HG03521 (cell line): Measurements from ENCODE around the gene PTX4.
A peak's percentile ranks its signal among the peaks of the same experiment; 100 is the strongest.

Source experiments
- ATAC-seq: cut with Tn5 transposase; IDR thresholded peaks from one replicate; pipeline ENCODE4 v1.9.1; 2021; ENCODE audit warnings: mild to moderate bottlenecking, moderate library complexity; ENCODE audit not compliant: unreplicated experiment

The PTX4 gene

DNA sequence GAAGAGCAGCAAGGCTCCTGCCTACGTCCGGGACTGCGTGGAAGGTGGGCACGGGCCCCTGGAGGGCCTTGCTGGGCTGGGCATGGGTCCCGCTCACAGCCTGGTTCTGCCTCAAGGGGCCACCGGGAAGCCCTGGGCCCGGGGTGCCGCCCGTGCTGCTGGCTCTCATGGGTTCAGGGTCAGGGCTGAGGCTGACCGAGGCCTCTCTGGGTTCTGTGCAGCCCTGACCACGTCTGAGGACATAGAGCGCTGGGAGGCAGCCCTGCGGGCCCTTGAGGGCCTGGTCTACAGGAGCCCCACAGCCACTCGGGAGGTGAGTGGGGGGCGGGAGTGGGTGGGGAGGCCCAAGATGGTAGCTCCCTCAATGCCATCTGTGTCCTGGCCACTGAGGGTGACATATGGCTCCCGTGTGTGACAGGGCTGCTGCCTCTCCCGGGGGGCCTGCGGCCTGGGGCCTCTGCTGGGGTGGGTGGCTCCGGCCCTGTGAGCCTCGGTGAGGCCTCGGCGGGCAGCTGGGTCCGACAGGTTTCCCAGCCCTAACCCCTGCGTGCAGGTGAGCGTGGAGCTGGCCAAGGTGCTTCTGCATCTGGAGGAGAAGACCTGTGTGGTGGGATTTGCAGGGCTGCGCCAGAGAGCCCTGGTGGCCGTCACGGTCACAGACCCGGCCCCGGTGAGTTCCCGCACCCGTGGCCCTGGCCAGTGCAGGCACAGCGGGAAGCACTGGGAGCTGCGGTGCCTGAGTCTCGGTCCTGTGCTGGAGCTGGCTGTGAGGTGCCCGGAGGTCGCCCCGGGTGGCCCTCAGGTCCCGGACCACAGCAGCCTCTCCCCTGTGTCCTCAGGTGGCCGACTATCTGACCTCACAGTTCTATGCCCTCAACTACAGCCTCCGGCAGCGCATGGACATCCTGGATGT is 13.6 kb upstream of the PTX4 start:
- ATAC-seq, result no peak

DNA sequence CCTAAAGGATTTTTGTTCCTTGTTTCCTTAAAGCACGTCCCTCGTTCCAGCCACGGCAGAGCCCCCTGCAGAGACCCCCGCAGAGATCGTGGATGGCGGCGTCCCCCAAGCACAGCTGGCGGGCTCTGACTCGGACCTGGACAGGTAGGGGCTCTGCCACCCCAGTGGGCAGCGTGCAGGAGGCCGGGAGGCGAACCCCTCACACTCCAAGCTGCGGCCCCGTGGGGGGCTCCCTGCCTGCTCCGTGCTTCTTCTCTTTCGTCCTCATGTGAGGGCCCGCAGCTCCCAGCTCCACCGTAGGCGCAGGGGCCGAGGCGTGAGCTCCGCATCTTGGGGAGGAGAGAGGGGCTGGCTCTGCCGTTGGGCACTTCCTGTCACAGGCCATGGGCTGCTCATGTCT is 12.9 kb upstream of the PTX4 start:
- no peak for ATAC-seq

DNA sequence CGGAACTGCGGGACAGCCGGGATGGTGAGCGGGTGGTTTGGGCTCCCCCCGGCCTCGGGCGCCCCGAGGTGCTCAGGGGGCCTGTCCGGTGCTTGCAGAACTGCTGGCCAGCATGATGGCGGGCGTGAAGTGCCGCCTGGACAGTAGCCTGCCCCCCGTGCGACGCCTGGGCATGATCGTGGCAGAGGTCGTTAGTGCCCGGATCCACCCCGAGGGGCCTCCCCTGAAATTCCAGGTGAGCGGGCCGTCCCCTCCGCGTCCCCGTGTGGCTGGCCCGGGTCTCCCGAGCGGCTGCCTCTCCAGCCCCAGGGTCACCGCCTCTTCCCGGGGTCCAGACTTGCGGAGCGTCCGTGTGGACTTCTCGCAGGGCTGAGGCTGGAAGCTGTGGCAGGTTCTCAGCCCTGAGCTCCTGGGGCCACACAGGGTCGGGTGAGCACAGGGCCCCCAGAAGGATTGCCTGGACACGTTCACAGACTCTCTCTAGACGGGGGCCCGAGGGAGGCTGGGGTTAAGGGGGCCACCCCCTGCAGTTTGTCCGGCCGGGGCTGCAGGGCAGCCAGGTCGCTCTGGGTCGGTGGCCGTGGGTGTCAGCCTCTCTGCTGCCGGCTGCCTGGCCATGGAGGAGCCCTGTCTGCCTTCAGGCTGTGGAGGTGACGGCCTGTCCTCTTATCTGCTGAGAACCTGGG is 11.9 kb upstream of the PTX4 start:
- ATAC-seq, result no peak

DNA sequence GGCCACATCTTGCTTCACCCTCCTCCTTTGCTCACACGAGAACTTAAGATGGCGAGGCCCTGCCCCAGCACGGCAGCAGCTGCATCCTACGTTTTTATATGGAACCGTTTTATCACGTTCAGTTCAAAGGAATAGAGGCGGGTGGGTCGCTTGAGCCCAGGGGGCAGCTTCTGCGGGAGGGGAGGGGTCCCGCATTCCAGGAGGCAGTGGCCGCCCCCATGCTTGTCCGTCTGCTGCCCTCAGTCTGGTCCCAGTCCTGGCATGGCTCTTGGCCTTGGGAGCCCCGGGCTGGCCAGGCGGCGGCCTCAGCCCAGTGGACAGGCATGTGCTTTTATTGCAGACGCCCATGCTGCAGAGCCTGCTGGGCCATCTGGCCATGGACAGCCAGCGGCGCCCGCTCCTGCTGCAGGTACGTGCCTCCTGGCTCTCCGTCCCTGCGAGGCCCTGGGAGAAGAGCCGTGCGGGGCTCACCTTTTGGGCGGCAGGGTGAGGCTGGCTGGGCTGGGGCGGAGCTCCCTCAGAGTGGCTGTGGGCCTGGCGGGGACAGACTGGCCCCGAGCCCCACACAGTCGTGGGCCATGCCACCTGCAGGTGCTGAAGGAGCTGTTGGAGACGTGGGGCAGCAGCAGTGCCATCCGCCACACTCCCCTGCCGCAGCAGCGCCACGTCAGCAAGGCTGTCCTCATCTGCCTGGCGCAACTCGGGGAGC is 11.2 kb upstream of the PTX4 start:
- no peak for ATAC-seq

DNA sequence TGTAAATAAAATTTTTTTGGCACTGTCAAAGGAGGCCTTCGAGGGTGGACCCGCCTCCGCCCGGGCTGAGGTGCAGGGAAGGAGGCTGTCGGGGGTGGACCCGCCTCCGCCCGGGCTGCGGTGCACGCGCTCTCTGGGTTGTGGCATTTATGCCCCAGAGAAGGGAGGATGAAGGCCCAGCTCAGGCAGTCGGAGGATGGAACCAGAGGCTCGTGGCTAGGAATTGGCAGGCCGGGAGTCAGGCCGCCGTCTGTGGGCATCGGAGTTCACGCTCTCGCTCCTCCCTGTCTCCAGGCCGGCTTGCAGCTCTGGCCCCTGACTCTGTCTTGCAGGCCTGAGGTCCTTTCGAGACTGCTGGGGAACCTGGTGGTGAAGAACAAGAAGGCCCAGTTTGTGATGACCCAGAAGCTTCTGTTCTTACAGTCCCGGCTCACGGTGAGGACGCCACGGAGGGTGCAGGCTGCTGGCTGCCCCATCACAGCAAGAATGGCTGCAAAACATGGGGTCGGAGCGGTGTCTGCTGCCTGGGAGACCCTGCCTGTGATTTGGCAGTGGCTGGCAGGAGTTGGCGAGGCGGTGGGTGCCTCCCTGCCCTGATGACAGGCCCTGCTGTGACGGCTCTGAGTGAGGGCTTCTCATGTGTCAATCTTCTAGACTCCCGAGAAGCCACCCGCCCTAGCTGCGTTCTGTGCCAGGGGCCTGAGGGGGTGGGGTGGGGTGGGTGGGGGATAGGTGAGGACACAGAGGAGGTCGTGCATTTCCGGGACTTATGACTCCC is 10.3 kb upstream of the PTX4 start:
- no peak for ATAC-seq

DNA sequence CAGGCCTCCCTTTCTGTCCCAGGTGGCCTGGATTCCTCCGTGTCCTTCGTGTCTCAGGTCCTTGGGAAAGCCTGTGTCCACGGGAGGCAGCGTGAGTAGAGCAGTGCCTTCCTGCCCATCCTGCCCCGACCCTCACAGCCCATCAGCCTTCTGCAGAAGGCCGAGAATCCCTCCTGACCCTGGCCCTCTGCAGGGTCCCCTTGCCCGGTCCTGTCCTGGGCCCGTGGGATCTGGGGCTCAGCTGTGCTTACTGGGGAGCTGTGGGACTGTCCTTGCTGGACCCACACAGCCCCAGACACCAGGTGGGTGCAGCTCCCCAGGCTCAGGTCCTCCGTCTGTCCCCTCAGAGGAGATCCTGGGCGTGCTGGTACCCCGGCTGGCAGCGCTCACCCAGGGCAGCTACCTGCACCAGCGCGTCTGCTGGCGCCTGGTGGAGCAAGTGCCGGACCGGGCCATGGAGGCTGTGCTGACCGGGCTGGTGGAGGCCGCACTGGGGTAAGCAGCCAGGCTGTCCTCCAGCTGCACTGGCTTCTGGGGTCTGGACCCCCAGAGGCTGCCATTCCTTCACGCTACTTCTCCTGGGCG is 8.4 kb upstream of the PTX4 start:
- no peak for ATAC-seq

DNA sequence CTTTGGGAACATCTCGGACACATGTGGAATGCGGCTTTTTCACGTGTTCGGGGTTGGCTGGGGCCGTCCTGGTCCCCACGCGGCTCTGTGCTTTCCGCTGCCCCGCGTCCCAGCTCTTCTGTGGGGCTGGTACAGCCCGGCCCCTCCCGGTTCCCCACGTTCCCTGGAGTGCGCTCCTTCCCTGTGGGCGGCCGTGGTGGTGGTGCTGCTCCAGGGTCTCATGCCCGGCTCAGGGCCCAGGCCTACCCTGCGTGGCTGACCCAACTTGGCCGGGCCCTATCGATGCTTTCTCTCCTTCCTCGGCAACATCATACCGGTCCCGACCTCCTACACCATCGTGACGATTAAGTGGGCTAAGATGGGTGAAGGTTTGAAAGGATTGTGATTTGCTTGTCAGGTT is 7.7 kb upstream of the PTX4 start:
- no peak for ATAC-seq

DNA sequence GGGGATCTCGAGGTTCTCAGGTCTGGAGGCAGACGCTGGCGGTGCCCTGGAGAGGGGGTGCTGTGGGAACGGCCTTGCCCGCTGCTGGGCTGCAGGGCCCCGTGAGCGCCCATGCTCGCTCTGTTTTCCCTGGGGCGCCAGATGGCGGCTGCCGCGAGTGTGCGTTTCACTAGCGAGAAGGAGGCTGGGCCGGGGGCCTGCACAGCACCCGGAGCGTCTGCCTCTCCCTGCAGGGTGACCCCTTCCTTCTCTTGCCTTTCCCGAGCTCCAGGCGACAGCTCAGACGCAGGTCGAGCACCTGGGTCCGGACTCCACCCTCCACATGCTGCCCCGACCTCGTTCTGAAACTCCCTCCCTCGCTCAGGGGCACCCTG is 7.1 kb upstream of the PTX4 start:
- ATAC-seq, result no peak

DNA sequence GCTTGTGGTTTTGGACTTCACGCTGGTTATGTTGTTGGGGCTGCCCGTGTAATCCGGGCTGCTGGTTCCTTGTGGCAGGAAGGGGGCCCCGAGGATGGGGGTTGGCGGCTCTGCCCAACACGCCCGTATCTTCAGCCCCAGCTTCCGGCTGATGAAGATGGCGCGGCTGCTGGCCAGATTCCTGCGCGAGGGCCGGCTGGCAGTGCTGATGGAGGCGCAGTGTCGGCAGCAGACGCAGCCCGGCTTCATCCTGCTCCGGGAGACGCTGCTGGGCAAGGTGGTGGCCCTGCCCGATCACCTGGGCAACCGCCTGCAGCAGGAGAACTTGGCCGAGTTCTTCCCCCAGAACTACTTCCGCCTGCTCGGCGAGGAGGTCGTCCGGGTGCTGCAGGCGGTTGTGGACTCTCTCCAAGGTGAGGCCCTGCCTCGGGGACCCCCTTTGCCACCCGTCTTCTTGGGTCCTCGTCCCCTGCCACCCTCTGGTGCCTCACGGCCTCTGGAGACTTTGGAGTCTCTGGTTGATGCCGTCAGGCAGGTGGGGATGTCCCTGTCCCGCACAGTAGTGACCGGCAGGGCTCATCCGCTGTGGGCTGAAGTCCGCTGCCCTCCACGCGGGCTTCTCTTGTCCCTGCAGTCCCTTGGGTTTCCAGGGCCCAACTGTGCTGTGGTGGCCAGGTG is 6.6 kb upstream of the PTX4 start:
- no peak for ATAC-seq

DNA sequence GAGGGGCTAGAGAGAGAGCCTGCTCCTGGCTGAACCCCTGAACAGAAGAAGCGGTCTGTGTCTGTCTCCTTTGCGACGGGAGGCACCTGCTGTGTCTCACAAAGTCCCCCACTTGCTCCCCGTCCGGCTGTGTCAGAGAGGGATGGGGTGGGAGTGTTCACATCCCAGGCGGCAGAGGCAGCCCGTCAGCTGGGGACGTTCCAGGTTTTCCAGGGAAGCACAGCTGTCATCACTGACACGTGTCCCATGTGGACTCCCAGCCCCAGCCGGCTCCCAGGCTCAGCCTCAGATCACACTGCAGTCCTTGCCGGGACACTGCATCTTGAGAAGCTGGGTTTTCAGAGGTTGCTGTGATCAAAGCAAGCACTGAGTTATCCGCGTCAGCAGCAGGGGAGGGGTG is 6.0 kb upstream of the PTX4 start:
- ATAC-seq, result no peak

DNA sequence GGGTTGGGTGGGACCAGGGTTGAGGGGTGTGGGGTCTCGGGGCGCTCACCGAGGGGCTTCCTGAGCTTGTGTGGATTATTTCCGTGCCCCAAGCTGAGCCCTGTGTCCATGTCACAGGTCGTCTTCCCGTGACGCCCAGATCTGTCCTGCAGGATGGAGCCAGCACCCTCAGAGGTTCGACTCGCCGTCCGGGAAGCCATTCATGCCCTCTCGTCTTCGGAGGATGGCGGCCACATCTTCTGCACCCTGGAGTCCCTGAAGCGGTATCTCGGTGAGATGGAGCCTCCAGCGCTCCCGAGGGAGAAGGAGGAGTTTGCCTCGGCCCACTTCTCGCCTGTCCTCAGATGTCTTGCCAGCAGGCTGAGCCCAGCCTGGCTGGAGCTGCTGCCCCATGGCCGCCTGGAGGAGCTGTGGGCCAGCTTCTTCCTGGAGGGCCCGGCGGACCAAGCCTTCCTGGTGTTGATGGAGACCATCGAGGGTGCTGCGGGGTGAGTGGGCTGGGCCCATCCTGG is 5.4 kb upstream of the PTX4 start:
- ATAC-seq, result no peak

DNA sequence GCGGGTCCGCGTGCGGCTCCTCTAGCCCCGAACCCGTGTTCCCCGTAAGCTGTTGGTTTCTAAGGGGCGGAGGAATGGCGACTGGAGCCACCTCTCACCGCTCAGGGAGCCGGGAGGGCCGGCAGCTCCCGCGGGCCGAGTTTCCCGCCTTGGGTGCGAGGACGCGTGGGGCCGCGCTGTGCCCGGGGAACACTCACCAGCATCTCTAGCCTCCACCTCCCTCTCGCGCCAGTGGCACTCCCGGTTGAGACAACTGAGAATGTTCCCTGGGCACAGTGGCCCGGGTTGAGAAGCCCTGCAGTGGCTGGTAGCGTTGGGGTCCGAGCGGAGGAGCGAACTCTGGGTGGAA is 5.0 kb upstream of the PTX4 start:
- ATAC-seq, result peak; percentile 6

DNA sequence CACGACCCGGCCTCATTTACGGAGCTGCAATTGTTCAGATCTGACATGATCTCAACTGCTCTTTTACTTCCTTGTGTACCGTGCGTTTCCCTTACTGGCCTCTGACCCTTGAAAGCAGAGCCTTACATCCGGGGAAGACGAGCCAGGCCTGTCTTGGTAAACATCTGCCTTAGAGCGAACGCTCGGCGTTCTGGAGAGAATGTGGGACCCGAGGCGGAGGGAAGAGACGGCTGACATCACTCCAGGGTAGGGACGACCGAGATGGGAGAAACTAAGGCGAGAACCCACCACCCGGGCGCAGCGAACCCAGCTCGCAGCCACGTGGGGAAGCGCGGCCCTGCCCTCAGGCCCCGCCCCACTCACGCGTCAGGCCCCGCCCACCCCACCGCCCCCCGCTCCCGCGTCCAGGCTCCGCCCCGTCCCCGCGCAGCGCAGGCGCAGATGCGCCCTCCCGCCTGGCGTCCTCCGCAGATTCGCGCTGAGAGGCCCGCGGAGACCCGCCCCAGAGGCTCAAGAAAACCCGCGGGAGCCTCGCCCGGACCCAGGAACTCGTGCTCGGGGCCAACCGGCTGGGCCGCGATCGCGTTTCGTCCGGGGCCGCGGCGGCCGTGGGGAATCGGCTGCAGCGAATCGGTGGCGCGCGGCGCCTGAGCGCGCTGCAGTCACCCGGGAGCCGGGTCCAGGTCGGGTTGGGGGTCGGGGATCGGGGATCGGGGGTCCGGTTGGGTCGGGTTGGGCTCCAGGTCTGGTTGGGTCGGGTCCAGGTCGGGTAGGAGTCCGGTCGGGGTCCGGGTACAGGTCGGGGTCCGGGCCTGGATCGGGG is 4.4 kb upstream of the PTX4 start, which contains the start of gene TELO2:
TELO2 (plus strand) TSS at position 438 of the 823 bp plus-strand sequence. CDS start 922 bp downstream, outside the sequence.
- peak; percentile 65 for ATAC-seq

DNA sequence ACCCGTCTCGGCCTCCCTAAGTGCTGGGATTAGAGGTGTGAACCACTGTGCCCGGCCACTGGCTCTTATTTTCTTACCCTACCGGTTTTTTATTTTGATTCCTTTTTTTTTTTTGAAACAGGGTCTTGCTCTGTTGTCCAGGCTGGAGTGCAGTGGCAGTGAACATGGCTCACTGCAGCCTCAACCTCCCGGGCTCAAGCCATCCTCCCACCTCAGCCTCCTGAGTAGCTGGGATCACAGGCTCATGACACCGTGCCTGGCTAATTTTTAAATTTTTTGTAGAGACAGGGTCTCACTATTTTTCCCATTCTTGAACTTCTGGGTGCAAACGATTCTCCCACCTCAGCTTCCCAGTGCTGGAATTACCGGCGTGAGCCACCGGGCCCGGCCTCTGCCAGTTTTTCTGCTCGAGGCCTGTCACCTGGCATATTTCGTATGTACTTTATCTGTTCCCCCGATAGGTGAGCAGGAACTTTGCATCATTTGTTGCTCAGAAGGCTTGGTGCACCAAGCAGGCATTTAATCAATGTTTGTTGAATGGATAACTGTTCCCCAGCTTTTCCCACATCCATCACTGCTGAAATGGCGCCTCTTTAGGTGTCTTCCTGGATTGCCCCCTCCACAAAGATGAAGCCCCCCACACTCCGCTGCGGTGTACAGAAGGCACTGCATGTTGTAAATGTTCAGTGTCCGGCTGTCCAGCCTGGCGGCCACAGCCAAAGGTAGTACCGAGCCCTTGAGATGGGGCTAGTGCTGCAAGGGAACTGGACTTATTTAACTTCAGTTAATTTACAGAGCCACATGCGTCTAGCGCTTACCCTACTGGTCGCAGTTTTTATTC is 3.6 kb upstream of the PTX4 start:
- no peak for ATAC-seq

DNA sequence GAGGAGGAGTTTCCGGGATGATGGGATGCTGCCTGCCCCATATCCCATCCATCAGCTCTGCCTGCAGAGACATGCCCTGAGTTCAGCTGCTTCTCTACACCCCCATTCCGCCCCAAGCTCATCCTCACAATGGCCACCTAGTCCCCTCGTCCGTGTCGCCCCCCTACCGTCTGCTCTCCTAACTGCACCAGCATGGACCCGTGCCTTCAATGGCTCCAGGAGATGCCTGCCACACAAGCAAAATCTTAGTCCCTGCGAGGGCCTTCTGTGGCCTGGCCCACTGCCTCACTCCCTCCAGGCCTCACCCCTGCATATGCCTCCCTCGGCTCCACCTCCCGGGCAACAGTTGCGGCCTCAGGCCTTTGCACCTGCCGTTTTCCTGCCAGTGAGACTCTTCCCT is 2.6 kb upstream of the PTX4 start:
- no peak for ATAC-seq

DNA sequence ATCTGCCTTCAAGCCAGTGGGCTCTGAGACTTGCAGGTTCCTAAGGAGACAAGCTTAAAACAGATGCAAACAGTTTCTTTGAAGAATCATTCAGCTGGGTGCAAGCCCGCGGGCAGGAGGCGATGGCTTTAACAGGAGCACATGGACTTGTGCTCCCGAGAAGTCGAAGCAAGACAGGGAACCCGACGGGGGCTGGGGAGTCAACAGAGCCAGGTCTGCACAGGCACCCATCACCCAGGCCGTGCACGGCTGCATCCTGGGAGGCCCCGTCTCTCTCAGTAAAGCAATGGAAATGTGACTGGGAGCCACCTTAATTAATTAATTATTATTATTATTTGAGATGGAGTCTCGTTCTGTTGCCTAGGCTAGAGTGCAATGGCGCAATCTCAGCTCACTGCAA is 333 bp upstream of the PTX4 start:
- no peak for ATAC-seq

DNA sequence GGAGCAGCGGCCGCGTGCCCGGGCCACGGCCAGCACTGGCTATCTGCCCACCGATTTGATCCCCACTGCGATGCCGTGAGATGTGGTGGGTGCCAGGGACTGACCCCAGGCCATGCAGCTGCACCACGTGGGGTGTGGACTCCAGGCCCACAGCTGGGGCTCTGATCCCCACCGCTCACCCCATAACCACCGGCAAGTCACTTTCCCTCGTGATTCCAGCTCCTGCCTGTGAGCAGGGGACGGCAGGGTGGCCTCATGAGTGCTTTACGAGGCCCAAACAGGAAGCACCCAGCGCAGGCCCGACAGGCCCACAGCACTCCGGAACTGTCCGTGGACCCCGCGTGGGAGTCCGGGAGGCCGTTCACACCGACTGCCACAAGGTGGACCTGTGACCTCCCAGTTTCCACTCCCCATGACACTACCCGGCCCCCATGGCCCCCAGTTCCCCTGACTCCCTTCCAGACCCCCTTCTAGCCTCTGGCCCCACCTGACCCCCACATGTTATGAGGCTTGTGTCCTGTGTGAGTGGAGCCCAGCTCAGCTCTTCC is 616 bp downstream of the PTX4 start:
- ATAC-seq, result no peak
